Upper lobe of right lung (tissue), 1 donor: ENCODE data around the gene CNTD1. TPM values are rescaled to one million over a fixed set of nuclear protein-coding genes. Genes with fewer than 3 reads are reported as not detected.

Experiments used
- ATAC-seq: fragments of 200-7000 bp; cut with Tn5 transposase; one replicate; pipeline ENCODE4 v1.9.1; 2020; ENCODE audit warnings: mild to moderate bottlenecking, moderate library complexity
- DNase-seq: peaks from one replicate; pipeline ENCODE4 v3.0.0-alpha.2; 2020
- H3K27ac ChIP-seq: fragments of 200-600 bp; one replicate; pipeline ENCODE4 v1.8.0; 2022
- H3K27me3 ChIP-seq: fragments of 200-600 bp; one replicate; pipeline ENCODE4 v1.8.0; 2022; ENCODE audit warnings: mild to moderate bottlenecking
- H3K36me3 ChIP-seq: fragments of 200-600 bp; one replicate; pipeline ENCODE4 v1.8.0; 2022
- H3K4me1 ChIP-seq: fragments of 200-600 bp; one replicate; pipeline ENCODE4 v1.8.0; 2022
- H3K4me3 ChIP-seq: fragments of 200-600 bp; one replicate; pipeline ENCODE4 v1.8.0; 2022; ENCODE audit warnings: mild to moderate bottlenecking
- H3K9me3 ChIP-seq: fragments of 200-600 bp; one replicate; pipeline ENCODE4 v1.8.0; 2022
- CTCF ChIP-seq: fragments of 200-600 bp; IDR thresholded peaks from one replicate; pipeline ENCODE4 v1.8.0; 2022; ENCODE audit warnings: antibody characterized with exemption
- intact Hi-C: fragments of 100-400 bp; cut with DNase I; formaldehyde crosslinking; loops from one replicate; pipeline ENCODE4 v1.11.0; 2022
- total RNA-seq: library from RNA; stranded (reverse); fragmentation: NEBNext Ultra II Directional; extraction: Animal tissue kit (Norgen Biotek cat#: 25700); gene quantifications from one replicate; pipeline ENCODE4 v1.2.1, GENCODE V29; 2021
- donor health status: DM: no; HTN: yes; CAD: no; lungs with severe emphysema.

CNTD1 gene
- total RNA-seq, 1 donor from 2014 or later: 0.14 TPM

- no peak for TF ChIP-seq CTCF
- Histone ChIP-seq H3K9me3 (no peaks in the 10 kb centered on the region), H3K27me3 (no peaks in the 10 kb centered on the region), H3K36me3 (no peaks in the 10 kb centered on the region), H3K4me1 (peaks cover 4% of the 10 kb centered on the region), H3K4me3 (no peak overlapping the region), H3K27ac (no peak overlapping the region)
- ATAC-seq (no peak), DNase-seq (no peak)
- intact Hi-C loops: no loop called here
These were observed 4.6 kb downstream of the CNTD1 start for GRCh38 chr17:42803074-42803883.

- H3K4me1 ChIP-seq: no peaks in the 10 kb centered on the region
- intact Hi-C loops: no loop called here
- ATAC-seq: peak; percentile 78
These were observed 6.3 kb downstream of the CNTD1 start for GRCh38 chr17:42804918-42805367.

GRCh38 chr17:42806249-42806648, 7.6 kb downstream of the CNTD1 start:
- DNase-seq (no peak), ATAC-seq (no peak)
- H3K36me3 ChIP-seq: peaks cover 17% of the 10 kb centered on the region
- no peaks in the 10 kb centered on the region for H3K9me3 ChIP-seq
- H3K27me3 ChIP-seq: no peaks in the 10 kb centered on the region
- H3K4me1 ChIP-seq: no peaks in the 10 kb centered on the region
- no peak overlapping the region for H3K4me3 ChIP-seq
- H3K27ac ChIP-seq: no peak overlapping the region
- intact Hi-C loops: no loop called here
- no peak for TF ChIP-seq CTCF

More at GRCh38 chr17:42804918-42805367, 6.3 kb downstream of the CNTD1 start:
- no peak overlapping the region for H3K4me3 ChIP-seq
- peak overlapping the region; percentile 39 for H3K27ac ChIP-seq
- no peak for TF ChIP-seq CTCF
- no peaks in the 10 kb centered on the region for H3K9me3 ChIP-seq
- peaks cover 4% of the 10 kb centered on the region for H3K36me3 ChIP-seq
- DNase-seq: no peak
- H3K27me3 ChIP-seq: no peaks in the 10 kb centered on the region

GRCh38 chr17:42809250-42809649, 10.6 kb downstream of the CNTD1 start:
- DNase-seq (no peak), ATAC-seq (peak; percentile 61)
- H3K4me1 ChIP-seq: no peaks in the 10 kb centered on the region
- H3K9me3 ChIP-seq: no peaks in the 10 kb centered on the region
- no peak for TF ChIP-seq CTCF
- no peaks in the 10 kb centered on the region for H3K27me3 ChIP-seq
- no peak overlapping the region for H3K4me3 ChIP-seq
- H3K27ac ChIP-seq: no peak overlapping the region
- intact Hi-C loops: no loop called here
- H3K36me3 ChIP-seq: peaks cover 44% of the 10 kb centered on the region

- H3K4me3 ChIP-seq: no peak overlapping the region
- no peak for DNase-seq
- peak; percentile 80 for ATAC-seq
- peaks cover 96% of the 10 kb centered on the region for H3K36me3 ChIP-seq
- H3K27me3 ChIP-seq: no peaks in the 10 kb centered on the region
- intact Hi-C loops: loop anchor here (10.0 kb wide), 1 partner anchor 100 kb away; no protein-coding TSS in a partner anchor
- peak overlapping the region; percentile 38 for H3K27ac ChIP-seq
- H3K4me1 ChIP-seq: no peaks in the 10 kb centered on the region
- H3K9me3 ChIP-seq: no peaks in the 10 kb centered on the region
- TF ChIP-seq CTCF: no peak
These were observed 16.2 kb downstream of the CNTD1 start for GRCh38 chr17:42814633-42815399.
